GM21423 (cell line): Measurements from ENCODE around the gene KCNQ4.

ENCODE experiments used
- ATAC-seq: cut with Tn5 transposase; IDR thresholded peaks from one replicate; pipeline ENCODE4 v1.9.1; 2021; ENCODE audit warnings: mild to moderate bottlenecking, moderate library complexity; ENCODE audit not compliant: unreplicated experiment

The KCNQ4 gene

GRCh38 chr1:40776236-40777072, 7.1 kb upstream of the KCNQ4 start:
- no peak for ATAC-seq

GRCh38 chr1:40777224-40777970, 6.2 kb upstream of the KCNQ4 start:
- ATAC-seq: no peak

- no peak for ATAC-seq
Observed at GRCh38 chr1:40780678-40781607, 2.6 kb upstream of the KCNQ4 start.

- ATAC-seq: no peak
Observed at GRCh38 chr1:40781608-40781971, 2.0 kb upstream of the KCNQ4 start.

DNA sequence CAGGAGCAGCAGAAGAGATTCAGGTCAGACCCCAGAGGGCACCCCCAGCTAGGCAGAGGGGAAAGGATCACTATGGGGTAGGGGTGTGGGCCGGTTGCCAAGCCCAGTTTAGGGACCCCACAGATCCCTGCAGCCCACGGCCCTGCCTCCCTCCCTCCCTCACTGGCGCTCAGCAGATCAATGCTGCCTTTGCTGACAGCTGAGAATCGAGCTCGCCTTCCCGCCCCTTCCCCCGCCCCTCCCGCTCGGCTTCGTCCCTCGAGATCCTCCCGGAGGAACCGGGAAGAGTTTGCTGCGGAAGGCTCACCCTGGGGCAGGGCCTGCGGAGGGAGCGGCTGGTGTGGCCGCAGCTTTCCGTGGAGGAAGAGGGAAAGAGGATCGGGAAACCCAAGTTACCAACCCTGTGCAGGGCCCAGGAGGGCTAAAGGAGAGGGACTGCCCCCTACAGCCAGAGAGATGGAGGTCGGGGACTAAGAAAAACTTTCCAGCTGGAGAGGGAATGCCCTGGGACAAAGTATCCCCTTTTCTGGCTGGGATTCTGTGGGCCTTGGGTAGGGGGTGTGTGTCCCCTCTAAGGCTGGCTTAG, 1.1 kb upstream of the KCNQ4 start:
- no peak for ATAC-seq

DNA sequence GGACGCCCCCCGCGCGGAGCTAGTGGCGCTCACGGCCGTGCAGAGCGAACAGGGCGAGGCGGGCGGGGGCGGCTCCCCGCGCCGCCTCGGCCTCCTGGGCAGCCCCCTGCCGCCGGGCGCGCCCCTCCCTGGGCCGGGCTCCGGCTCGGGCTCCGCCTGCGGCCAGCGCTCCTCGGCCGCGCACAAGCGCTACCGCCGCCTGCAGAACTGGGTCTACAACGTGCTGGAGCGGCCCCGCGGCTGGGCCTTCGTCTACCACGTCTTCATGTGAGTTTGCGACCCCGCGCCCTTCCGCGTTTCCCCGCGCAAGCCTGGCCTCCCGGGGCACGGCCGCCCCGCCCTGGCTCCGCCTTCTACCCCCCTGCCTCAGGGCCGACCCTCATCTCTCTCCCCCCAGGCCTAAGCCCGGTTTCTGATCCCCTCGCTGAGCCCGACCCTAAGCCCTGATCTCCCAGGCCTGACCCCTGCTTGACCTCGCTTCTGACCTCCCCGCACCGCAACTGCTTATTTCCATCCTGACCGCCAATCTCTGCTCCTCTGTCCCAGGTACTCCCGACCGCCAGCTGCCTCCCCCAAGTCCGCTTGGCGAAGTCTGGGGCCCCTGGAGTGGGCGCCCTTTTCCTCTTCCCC, 669 bp downstream of the KCNQ4 start:
- ATAC-seq: no peak

DNA sequence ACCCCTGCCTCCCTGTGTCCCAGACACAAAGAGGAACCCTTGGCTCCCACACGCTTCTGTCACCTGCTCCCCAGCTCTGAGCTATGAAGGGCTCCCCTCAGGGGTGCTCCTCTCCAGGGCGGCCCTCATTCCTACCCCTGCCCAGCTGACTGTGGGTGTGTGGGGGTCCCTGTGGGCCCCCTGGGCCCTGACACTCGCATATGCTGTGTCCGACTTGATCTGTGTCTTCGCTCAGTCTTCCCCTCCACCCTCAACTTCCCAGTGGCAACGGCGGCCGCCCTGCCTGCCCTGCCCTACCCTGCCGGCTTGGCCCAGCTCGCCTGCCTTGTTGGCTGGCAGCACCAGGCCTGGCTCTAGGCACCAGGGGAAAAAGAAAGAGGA, 1.2 kb downstream of the KCNQ4 start:
- ATAC-seq: no peak

DNA sequence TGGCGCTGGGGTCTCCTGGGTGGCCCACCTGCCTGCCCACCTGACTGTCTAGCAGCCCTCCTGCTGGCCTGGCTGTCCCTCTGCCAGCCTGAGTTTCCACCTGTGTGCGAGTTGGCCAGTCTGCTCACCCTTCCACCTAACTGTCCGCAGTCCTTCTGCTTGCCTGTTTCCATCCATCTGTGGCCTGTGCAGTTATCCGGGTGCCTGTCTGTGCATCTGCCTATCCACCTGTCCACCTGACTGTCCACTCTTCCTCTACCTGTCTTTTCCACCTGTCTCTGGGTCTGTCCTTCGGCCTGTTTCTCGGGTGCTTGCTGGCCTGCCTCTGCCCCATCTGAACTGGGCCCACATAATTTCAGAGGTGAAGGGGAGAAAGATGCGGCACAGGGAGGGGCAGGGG, 1.9 kb downstream of the KCNQ4 start:
- ATAC-seq: no peak

- no peak for ATAC-seq
Observed at GRCh38 chr1:40786171-40786994, 2.8 kb downstream of the KCNQ4 start.

DNA sequence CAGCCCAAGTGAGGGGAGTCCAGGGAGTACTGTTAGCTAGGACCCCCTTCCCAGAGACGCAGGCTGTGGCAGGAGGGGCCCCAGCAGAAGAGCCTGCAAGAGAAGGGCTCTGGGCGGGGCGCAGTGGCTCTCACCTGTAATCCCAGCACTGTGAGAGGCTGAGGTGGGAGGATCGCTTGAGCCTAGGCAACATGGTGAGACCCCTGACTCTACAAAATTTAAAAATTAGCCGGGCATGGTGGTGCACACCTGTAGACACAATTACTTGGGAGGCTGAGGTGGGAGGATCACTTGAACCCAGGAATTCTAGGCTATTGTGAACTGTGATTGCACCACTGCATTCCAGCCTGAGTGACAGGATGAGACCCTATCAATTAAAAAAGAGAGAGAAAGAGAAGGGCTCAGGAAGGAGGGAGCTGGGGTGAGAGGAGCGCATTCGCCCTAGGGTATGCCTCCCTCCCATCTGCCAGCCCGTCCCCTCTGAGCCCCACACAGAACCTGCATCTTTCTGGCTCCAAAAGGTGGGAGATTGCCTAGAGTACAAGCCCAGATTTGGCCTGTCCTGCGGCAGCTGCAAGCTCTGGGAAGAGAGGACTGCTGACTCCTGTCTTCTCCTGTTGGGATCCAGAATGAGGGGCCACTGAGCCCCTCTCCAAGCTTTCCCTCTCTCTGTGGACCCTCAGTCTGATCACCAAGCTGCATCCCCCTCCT, 3.6 kb downstream of the KCNQ4 start:
- no peak for ATAC-seq

DNA sequence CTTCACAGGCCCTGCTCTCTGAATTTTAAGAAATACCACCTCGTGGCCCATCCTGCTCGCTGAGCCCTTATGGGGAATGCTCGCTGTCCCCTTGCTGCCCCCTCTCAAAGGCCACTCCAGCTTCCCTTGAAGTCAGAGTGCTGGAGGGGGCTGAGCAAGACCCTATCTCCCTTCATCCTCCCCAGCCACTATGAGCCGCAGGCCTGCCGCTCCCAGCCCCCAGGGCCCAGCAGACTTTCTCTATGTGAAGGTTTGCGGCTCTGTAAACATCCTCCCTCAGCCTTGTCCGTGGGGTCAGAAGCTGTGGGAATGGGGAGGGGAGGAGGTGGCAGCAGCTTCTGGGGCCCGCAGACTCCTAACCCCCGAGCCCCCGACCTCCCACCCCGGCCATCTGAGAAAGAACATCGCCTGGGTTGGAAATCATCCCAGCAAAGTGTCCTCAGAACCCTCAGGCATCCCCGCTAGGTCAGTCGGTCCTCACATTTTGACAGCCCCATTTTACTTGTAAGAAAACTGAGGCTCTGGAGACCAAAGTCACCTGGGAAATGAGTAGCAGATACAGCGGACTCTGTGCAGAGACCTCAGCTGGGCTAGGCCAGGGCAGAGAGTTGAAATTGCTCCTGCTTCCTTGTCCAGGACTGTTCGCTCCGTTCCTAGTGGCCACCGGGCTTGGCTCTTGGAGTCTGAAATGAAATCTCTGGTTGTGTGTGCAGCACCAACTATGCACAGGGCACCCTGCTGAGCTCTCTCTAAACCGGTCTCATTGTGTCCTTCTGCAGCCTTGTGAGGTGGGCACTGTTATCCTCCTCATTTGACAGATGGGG, 4.4 kb downstream of the KCNQ4 start:
- ATAC-seq: no peak

- ATAC-seq: no peak
Observed at GRCh38 chr1:40788561-40789341, 5.2 kb downstream of the KCNQ4 start.

- no peak for ATAC-seq
Observed at GRCh38 chr1:40789342-40789598, 5.7 kb downstream of the KCNQ4 start.

DNA sequence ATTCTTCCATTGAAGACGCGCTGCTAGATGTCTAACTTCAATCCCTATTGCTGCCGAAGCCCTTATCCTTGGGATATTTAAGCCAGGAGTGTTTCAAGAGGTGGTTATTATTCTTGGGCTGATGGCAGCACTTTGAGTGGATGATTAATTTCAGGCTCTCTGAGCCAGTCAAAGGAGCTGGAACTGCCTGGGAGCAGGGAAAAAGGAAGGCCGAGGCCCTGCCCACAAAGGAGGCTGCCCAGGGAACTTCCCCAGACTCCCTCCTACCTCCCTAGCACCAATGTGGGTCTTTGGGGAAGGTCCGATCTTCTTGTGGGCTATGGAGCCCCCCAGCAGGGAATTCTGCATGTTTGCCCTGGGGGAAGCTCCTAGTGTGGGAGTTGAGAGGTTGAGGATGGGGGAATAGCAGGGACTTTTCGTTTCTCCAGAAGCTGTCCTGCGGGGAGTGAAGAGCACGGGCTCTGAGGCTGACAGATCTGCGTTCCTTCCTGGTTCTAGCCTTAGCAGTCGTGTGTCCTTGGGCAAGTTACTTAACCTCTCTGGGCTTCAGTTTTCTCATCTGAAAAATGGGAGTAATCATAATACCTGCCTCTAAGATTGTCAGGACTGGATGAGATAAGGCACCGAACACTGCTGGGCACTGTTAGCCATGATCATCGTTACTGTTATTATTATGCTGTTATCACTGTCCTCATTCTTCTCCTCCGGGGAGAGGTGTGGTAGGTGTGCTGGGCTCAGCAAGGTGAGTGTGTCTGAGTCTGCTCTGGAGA, 6.3 kb downstream of the KCNQ4 start:
- no peak for ATAC-seq

GRCh38 chr1:40792036-40792435, 8.4 kb downstream of the KCNQ4 start:
- ATAC-seq: no peak

DNA sequence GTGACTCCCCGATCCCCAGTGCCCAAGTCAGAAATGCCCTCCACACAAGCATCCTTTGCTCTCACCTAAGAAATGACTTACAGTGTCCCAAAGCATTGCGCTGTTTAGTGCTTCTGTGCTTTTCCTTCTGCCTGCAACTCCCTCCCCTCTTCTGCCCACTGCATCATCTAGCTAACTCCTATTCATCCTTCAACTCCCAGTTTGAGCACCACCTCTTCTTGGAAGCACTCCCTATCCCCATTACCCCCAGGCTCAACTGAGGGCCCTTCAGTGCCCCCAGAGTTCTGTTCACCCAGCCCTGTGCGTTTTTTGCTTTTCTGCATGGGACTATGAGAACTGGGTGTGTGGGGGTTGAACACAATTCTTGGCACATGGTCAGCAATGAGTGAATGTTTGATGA, 10.0 kb downstream of the KCNQ4 start:
- no peak for ATAC-seq

DNA sequence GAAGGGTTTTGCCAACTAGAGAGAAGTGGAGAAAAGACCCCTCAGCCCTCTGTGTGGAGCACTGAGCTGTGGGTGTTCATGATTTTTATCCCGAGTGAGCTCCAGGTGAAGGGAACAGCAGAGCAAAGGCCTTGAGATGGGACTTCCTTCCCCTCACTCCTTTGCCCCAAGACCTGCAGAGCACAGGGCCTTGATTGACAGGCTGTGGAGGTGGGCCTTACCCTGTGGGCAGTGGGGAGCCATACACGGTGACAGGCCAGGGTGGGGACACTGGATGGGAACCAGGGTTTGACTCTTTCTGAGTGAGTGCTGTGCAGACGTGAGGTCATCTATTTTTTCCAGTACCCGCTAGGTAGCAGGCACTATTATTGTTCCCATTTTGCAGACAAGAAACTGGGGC, 10.5 kb downstream of the KCNQ4 start:
- no peak for ATAC-seq
